PC-9 (cell line): ENCODE data around the gene COPS2. TPM values are rescaled to one million over a fixed set of nuclear protein-coding genes. Genes with fewer than 3 reads are reported as not detected.

Source experiments
- BruUV-seq: library from RNA; stranded (reverse); fragments of 400-500 nt; replicated peaks from 2 replicates; lab custom pipeline; 2021; lab: Mats Ljungman, UMichigan
- CTCF ChIA-PET: fragments of 300-600 bp; sonication (Branson Sonifier 250); formaldehyde crosslinking; loops from one replicate; lab custom pipeline; 2022; ENCODE audit warnings: antibody characterized with exemption; lab: Charles Lee
- POLR2A ChIA-PET: fragments of 300-600 bp; sonication (Branson Sonifier 250); formaldehyde crosslinking; loops from one replicate; lab custom pipeline; 2022; ENCODE audit warnings: antibody characterized with exemption; ENCODE audit not compliant: unreplicated experiment; lab: Charles Lee
- DNase-seq, 2 experiments: peaks; one replicate each; pipeline versions ENCODE4 v3.0.0 to v3.0.0-alpha.2; 2015 to 2022; ENCODE audit warnings: mixed read lengths in 1 of 2
- H2AFZ ChIP-seq: fragments of 200-600 bp; sonication (generic); 2 replicates; pipeline ENCODE4 v1.8.1; 2017; ENCODE audit warnings: antibody characterized with exemption
- H3F3A ChIP-seq: fragments of 200-600 bp; sonication (generic); 2 replicates; pipeline ENCODE4 v1.8.1; 2017; ENCODE audit warnings: antibody characterized with exemption, mild to moderate bottlenecking, low read depth; ENCODE audit not compliant: insufficient read depth
- H3K27ac ChIP-seq: fragments of 200-600 bp; sonication (generic); 2 replicates; pipeline ENCODE4 v1.6.1; 2016; ENCODE audit warnings: mixed run types
- H3K27me3 ChIP-seq: fragments of 200-600 bp; sonication (generic); 2 replicates; pipeline ENCODE4 v1.6.1; 2016; ENCODE audit warnings: low read depth, mixed run types; ENCODE audit not compliant: insufficient read depth
- H3K36me3 ChIP-seq: fragments of 200-600 bp; sonication (generic); 2 replicates; pipeline ENCODE4 v1.6.1; 2016; ENCODE audit warnings: low read depth, mixed run types
- H3K4me1 ChIP-seq: fragments of 200-600 bp; sonication (generic); replicated peaks from 2 replicates; pipeline ENCODE4 v1.6.1; 2016; ENCODE audit warnings: mixed run types; ENCODE audit not compliant: insufficient read depth
- H3K4me2 ChIP-seq: fragments of 200-600 bp; sonication (generic); 2 replicates; pipeline ENCODE4 v1.6.1; 2017; ENCODE audit warnings: mixed run types
- H3K4me3 ChIP-seq: fragments of 200-600 bp; sonication (generic); 2 replicates; pipeline ENCODE4 v1.6.1; 2016; ENCODE audit warnings: mixed run types
- H3K79me2 ChIP-seq: fragments of 200-600 bp; sonication (generic); 2 replicates; pipeline ENCODE4 v1.6.1; 2017; ENCODE audit warnings: low read depth, mixed run types
- H3K9me2 ChIP-seq: fragments of 200-600 bp; sonication (generic); 2 replicates; pipeline ENCODE4 v1.8.1; 2017; ENCODE audit warnings: mild to moderate bottlenecking; ENCODE audit not compliant: insufficient read depth
- H3K9me3 ChIP-seq: fragments of 200-600 bp; sonication (generic); 2 replicates; pipeline ENCODE4 v1.8.1; 2016; ENCODE audit warnings: low read depth; ENCODE audit not compliant: insufficient read depth
- H4K20me1 ChIP-seq: fragments of 200-600 bp; sonication (generic); 2 replicates; pipeline ENCODE4 v1.8.1; 2017; ENCODE audit not compliant: insufficient read depth
- CTCF ChIP-seq: fragments of 200-600 bp; sonication (generic); conservative IDR thresholded peaks from 2 replicates; pipeline ENCODE4 v1.6.1; 2017; ENCODE audit warnings: mixed run types, antibody characterized with exemption, mild to moderate bottlenecking, moderate library complexity
- EZH2 ChIP-seq: fragments of 200-600 bp; sonication (generic); IDR thresholded peaks from 2 replicates; pipeline ENCODE4 v1.8.0; 2017; ENCODE audit warnings: antibody characterized with exemption, low read depth
- intact Hi-C: fragments of 100-400 bp; cut with micrococcal nuclease; formaldehyde crosslinking; loops from one replicate; pipeline ENCODE4 v1.10.0; 2022; ENCODE audit not compliant: unreplicated experiment
- total RNA-seq: library from RNA; stranded (reverse); gene quantifications from 2 replicates; pipeline ENCODE4 v1.2.3, GENCODE V29; 2021

COPS2 gene
- total RNA-seq, 1 experiment from 2014 or later, result 71.8 TPM

- Histone ChIP-seq H3K27ac (no peak overlapping the region), H3K9me3 (no peaks in the 10 kb centered on the region), H3K4me1 (peaks cover 12% of the 10 kb centered on the region), H3K9me2 (no peaks in the 10 kb centered on the region), H2AFZ (no peak overlapping the region), H3K4me2 (no peak overlapping the region), H3K36me3 (peaks cover 48% of the 10 kb centered on the region; the same call in 1 of the 2 replicates), H3K4me3 (no peak overlapping the region), H3K79me2 (0 out of 2 replicates have a peak, but pooled peaks cover 4% of the 10 kb centered on the region), H3K27me3 (no peaks in the 10 kb centered on the region), H3F3A (no peaks in the 10 kb centered on the region; the same call in 1 of the 2 replicates), H4K20me1 (no peaks in the 10 kb centered on the region)
- DNase-seq, result no peak
- intact Hi-C loops, result no loop called here
- ChIA-PET CTCF (no interaction called here), POLR2A (no interaction called here)
- no peak for TF ChIP-seq CTCF
- TF ChIP-seq EZH2, result no peak
- BruUV-seq, result no TSS peak
Measured at GRCh38 chr15:49131403-49131802, 24.0 kb downstream of the COPS2 start.

- intact Hi-C loops, result no loop called here
- Histone ChIP-seq H3K79me2 (no peaks in the 10 kb centered on the region), H3K27ac (no peak overlapping the region), H3K4me1 (no peaks in the 10 kb centered on the region), H3K36me3 (peaks cover 18% of the 10 kb centered on the region; the same call in 1 of the 2 replicates), H3K27me3 (no peaks in the 10 kb centered on the region), H3K4me2 (no peak overlapping the region), H3K9me2 (no peaks in the 10 kb centered on the region), H3K9me3 (no peaks in the 10 kb centered on the region), H4K20me1 (no peaks in the 10 kb centered on the region), H3F3A (no peaks in the 10 kb centered on the region), H3K4me3 (no peak overlapping the region), H2AFZ (no peak overlapping the region)
- TF ChIP-seq EZH2 (no peak), CTCF (no peak)
- ChIA-PET POLR2A (no interaction called here), CTCF (no interaction called here)
- no TSS peak for BruUV-seq
- no peak for DNase-seq
Measured at GRCh38 chr15:49124371-49124770, 31.0 kb downstream of the COPS2 start.

GRCh38 chr15:49122541-49123062 is 32.8 kb downstream of the COPS2 start:
- Histone ChIP-seq H3K4me1 (no peaks in the 10 kb centered on the region), H3K79me2 (no peaks in the 10 kb centered on the region), H3K9me2 (no peaks in the 10 kb centered on the region), H3K27me3 (no peaks in the 10 kb centered on the region), H3K36me3 (peaks cover 8% of the 10 kb centered on the region; the same call in 1 of the 2 replicates), H3F3A (no peaks in the 10 kb centered on the region), H3K4me2 (no peak overlapping the region), H4K20me1 (0 out of 2 replicates have a peak, but pooled peaks cover 4% of the 10 kb centered on the region), H3K27ac (no peak overlapping the region), H2AFZ (no peak overlapping the region), H3K9me3 (no peaks in the 10 kb centered on the region), H3K4me3 (no peak overlapping the region)
- ChIA-PET CTCF (interaction anchor here (0.9 kb wide), 1 partner anchor 23 kb away, joined by 3 read pairs; no protein-coding TSS in a partner anchor), POLR2A (no interaction called here)
- TF ChIP-seq CTCF (no peak), EZH2 (no peak)
- intact Hi-C loops, result no loop called here
- no TSS peak for BruUV-seq
- DNase-seq, result no peak
